GM19351 (cell line): ENCODE measurements around the gene PTPRN.

ENCODE experiments used
- ATAC-seq: cut with Tn5 transposase; IDR thresholded peaks from one replicate; pipeline ENCODE4 v1.9.1; 2021; ENCODE audit warnings: mild to moderate bottlenecking, moderate library complexity; ENCODE audit not compliant: unreplicated experiment

The PTPRN gene

GRCh38 chr2:219308142-219309101 is 779 bp downstream of the PTPRN start:
- ATAC-seq = no peak

DNA sequence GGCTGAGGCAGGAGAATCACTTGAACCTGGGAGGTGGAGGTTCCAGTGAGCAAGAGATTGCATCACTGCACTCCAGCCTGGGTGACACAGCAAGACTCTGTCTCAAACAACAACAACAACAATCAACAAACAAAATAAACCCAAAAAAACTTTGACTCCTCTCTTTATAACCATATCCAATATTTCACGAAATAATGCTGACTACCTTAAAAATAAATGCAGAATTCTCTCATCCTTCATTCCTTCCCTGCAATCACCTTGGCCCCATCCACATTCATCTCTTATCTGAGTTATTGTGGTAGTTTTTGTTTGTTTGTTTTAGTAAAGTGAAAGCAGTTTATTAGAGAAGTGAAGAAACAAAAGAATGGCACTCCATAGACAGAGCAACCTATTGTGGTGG is 3.2 kb downstream of the PTPRN start:
- ATAC-seq = no peak

DNA sequence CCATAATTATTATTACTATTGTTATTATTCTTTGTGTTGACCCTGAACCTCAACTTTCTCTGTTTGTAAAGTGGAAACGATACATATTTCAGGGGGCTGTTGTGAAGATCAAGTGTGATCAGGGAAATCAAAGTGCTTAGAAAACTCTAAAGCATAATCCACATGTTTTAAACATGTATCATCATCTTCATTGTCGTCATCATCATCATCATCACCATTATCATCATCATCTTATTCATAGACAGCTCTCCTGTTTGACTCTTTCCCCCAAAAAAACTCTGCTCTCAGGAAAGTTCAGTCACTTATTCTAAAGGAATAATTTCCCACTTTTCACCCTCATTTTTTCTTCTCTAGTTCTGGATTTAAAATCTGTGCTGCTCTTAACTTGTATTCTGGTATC is 5.0 kb downstream of the PTPRN start:
- no peak for ATAC-seq

- no peak for ATAC-seq
Measured at GRCh38 chr2:219302412-219302968, 6.7 kb downstream of the PTPRN start.

GRCh38 chr2:219300022-219300421 is 9.2 kb downstream of the PTPRN start:
- no peak for ATAC-seq

- ATAC-seq = no peak
Measured at GRCh38 chr2:219299372-219299760, 9.8 kb downstream of the PTPRN start.

DNA sequence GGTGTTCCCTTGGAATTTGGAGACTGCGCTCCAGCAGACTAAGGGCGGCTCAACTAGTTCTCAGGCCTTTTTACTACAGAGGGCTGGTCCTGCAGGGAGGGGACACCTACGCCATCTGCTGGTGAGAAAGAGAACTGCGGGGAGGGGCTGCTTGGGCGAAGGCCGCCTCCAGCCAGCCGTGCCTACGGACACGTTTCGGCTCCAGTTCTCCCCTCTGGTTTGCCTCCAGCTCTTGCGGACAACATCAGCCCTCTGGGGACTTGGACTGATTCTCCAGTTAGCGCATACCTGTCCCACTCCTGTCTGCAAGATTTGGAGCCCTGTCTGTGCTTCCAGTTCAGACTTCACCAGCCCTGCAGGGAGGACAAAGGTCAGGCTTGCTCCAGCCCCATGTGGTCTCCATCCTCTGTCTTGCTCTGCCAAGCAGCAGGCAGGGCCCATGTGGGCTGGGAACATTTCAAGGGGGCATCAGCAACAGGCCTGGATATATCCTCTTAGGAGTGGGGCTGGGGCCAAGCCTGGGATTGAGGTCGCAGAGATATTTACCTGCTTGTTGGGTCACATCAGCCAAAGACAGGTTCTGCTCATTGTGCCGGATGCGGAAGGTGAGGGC is 10.3 kb downstream of the PTPRN start:
- peak; percentile 59 for ATAC-seq

GRCh38 chr2:219297766-219298456 is 11.3 kb downstream of the PTPRN start:
- no peak for ATAC-seq

GRCh38 chr2:219296631-219297391 is 12.4 kb downstream of the PTPRN start:
- ATAC-seq = no peak

GRCh38 chr2:219296142-219296541 is 13.1 kb downstream of the PTPRN start:
- ATAC-seq = no peak

DNA sequence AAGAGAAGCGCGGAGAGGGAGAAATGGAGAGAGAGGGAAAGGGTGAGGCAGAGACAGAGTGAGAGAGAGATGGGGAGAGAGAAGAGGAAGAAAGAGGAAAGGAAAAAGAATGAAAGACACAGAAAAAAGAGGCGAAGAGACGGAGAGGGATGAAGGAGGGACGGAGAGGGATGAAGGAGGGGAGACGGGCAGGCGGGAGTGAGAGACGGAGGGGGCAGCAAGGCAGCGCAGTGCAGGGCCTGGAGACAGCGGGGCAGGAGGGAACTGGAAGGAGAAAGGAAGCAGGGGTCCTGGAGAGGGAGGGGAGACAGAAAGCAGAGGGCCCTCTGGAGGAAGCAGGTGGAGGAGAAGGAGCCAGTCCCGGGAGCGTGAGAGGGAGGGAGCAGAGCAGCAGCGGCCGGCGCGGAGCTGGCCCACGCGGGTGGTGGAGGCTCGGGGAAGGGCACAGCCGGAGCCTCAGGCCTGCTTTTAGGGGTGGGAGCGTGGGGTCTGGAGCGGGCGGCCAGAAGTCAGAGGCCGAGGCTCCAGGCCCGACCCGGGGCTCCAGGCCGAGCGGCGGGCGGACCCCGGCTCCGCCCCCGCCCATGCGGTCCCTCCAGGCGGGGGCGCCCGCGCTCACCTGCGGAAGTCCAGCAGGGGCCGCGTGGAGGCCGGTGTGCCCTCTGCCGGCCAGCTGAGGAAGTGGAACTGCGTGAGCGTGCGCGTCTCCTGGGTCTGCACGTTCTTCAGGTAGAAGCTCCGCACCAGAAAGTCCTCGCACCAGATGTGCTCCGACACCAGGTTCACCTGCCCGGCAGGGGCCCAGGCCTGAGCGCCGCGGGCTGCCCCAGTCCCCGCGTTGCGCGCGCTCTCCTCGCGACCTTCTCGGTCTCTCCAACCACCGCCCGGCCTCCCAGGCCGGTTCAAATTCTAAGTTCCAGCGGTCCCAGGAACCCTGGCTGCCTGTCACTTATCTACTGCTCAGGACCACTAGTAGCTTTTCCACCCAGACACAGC is 14.5 kb downstream of the PTPRN start:
- peak; percentile 91 for ATAC-seq

DNA sequence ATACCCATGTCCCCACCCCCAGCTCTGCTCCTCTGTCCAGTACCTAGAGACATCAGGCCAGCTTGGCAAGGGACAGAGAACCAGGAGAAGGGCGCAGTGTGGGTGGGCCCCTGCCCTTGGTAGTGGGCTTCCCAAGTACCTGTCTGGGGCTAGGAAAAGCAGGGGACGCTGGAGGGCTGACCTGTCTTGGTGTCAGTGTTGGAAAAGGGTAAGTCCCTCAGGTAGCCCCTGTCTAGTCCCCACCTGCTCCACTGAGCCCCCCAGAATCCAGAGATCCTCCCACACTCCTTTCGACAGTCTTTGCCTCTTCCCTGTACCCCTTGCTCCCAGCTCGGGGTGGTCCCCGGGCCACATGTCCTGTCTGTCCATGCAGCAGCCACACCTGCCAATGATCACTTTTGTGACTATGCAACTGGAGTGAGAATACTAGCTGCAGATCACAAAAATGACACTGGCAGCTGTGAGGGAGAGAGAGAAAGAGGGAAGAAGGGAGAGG is 15.4 kb downstream of the PTPRN start:
- no peak for ATAC-seq

GRCh38 chr2:219292616-219293015 is 16.6 kb downstream of the PTPRN start:
- no peak for ATAC-seq

- no peak for ATAC-seq
Measured at GRCh38 chr2:219291910-219292490, 17.2 kb downstream of the PTPRN start.

DNA sequence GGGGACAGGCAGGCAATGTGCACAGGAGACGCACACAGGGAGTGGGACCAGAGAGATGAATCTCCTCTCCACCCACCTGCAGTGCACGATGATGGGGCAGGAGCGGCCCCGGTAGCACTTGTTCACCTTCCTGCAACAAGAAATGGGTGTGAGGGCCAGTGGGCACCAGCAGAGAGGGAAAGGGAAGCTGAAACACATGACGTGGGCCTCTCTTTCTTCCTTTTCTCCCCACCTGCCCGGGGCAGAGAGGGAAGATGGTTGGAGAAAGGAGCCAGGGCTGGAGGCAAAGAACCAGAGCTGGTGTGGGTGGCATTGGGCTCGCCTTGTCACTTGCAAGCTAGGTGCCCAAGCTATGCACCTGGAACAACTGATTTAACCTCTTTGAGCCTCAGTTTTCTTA is 17.8 kb downstream of the PTPRN start:
- no peak for ATAC-seq

DNA sequence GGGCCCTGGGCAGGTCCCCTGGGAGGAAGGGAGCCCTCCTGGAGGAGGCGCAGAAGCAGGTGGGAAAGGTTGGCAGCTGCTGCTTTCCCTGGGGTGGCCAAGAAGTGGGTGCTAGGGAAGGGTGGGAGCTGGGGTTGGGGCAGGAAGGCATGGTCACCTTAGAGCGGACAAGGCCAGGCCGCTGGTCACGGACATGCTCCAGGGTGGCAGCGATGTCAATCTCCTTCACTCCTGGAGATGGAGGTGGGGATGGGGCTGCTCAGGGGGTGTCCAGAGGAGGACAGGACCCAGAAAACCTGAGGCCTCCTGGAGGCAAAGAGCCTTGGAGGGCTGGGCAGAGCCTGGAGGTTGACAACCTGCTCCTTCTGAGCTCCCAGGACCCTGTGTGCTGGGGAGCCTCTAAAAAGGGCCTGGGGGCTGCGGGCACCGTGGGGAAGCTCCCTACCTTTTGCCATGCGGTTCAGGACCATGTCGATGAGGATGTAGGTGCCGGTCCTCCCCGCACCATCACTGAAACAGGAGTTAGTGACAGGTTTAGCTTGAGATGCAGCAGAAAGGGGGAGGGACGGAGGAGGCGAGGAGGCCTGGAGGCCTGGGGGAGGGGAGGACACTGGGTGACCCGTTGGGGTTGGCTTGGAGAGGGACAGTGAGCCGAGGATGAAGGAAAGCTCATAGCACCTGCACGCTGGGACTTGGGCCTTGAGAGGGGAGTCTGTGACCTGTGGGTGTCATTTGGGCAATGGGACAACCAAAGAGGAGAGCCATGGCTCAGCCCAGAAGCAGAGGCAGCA is 18.6 kb downstream of the PTPRN start:
- no peak for ATAC-seq

GRCh38 chr2:219289537-219290361 is 19.5 kb downstream of the PTPRN start:
- no peak for ATAC-seq
